IPS DF 19.7 (cell line): ENCODE data around the gene ANKIB1.
A peak's percentile ranks its signal among the peaks of the same experiment; 100 is the strongest.
"Not testable (repeated sequence)": the region's sequence is repeated elsewhere in the genome, so short reads cannot be mapped to it uniquely, and the experiment has no call there.

Source experiments
- DNase-seq: peaks from one replicate; pipeline ENCODE4 v3.0.0-alpha.2; 2013; ENCODE audit warnings: low read depth, low spot score

The ANKIB1 gene

DNA sequence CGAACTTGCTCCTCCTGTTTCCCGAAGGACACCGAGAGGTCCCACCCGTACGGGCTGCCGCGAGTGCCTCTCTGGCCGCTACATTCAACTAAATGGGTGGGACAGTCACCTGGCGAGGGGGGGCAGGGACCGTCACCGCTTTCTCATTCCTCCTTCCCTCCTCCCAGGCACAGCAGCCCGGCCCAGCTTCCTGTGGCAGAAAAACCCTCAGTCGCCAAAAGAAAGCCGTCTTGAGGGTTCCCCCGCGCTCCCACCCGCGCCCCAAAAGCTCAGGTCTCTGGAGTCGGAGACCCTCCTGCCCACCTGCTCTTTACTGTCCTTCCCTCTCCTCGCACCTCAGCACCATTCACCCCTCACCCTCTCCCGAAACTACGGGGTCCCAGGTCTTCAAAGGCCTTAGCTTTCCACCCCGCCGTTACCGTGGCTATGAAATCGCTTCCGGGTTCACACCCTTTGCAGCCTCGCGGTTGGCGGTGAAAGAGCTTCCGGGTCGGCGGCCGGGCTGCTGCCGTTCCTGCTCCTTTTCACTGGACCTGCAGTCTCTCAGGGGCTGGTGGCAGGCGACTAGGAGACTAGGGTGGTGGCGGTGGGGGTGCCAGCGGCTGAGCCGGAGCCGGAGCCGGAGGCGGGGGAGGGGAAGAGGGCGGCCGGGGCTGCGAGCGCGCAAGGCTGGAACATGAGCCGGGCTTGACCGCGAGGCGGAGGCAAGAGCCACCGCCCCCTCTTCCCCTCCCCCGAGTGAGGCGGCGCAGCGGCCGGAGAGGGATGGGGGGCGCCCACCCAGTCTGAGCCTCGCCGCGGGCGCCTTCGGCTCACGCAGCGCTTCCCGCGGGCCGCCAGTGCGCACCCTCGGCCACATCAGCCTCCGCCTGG, at the start of gene ANKIB1, which contains the start of gene KRIT1:
ANKIB1 (plus strand) TSS at position 488 of the 873 bp plus-strand sequence. CDS start 49,005 bp downstream, outside the sequence.
KRIT1 (minus strand) TSS at position 428 of the 873 bp plus-strand sequence. CDS start 3,779 bp downstream, outside the sequence.
- peak; percentile 71 for DNase-seq

- DNase-seq: no peak
Observed at GRCh38 chr7:92200791-92201190, 45.0 kb upstream of the ANKIB1 start.

GRCh38 chr7:92205987-92206386, 39.8 kb upstream of the ANKIB1 start:
- DNase-seq: no peak

- DNase-seq: no peak
Observed at GRCh38 chr7:92206672-92207071, 39.1 kb upstream of the ANKIB1 start.

DNA sequence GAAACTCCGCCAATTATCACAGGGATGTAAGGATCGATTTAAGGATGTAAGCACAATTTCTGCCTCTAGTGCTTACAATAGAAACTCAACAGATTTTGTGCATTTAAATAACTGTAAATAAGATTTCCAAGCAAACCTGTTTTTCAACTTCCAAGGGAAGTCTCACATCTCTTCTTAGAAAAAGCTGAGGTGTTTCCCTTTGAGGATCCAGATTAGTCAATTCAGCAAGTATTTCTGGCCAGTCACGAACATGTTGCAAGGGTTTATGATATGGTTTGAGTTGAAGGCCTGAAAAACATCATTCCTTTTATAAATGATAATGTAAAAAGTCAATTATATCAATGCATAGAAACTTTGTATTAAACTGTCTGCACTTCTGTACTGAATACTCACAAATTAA, 24.0 kb upstream of the ANKIB1 start:
- DNase-seq: no peak

- DNase-seq: no peak
Observed at GRCh38 chr7:92226981-92227380, 18.8 kb upstream of the ANKIB1 start.

DNA sequence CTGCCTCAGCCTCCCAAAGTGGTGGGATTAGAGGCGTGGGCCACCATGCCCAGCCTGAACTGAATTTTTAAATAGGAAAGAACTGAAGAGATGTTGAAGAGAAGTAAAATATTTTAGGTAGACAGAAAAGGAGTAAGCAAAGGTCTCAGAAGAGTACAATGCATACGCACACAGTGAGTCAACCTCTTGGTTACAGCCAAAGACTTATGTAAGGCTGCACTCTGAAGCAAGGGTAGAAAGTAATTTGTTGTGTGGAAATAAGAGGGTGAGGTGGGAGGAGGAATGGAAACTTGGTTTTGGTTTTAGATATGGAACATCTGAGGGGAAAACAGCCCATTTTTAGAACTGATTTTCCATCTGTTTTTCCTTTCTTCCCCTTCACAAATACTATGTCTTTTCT, 17.7 kb upstream of the ANKIB1 start:
- no peak for DNase-seq

- no peak for DNase-seq
Observed at GRCh38 chr7:92228742-92229141, 17.0 kb upstream of the ANKIB1 start.

GRCh38 chr7:92230547-92230946, 15.2 kb upstream of the ANKIB1 start:
- no peak for DNase-seq

DNA sequence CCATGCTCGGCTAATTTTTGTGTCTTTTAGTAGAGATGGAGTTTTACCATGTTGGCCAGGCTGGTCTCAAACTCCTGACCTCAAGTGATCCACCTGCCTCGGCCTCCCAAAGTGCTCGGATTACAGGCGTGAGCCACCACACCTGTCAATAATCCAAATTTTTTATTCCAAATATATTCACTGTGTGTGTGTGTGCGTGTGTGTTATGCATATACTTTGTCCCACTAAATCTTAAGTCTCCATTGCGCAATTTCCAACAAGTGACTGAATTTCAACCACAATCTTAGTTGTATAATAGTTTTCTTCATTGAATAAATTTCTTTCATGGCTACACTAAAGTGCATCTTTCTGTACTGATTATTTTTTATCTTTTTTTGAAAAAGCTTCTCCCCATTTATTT, 2.8 kb upstream of the ANKIB1 start:
- no peak for DNase-seq

DNA sequence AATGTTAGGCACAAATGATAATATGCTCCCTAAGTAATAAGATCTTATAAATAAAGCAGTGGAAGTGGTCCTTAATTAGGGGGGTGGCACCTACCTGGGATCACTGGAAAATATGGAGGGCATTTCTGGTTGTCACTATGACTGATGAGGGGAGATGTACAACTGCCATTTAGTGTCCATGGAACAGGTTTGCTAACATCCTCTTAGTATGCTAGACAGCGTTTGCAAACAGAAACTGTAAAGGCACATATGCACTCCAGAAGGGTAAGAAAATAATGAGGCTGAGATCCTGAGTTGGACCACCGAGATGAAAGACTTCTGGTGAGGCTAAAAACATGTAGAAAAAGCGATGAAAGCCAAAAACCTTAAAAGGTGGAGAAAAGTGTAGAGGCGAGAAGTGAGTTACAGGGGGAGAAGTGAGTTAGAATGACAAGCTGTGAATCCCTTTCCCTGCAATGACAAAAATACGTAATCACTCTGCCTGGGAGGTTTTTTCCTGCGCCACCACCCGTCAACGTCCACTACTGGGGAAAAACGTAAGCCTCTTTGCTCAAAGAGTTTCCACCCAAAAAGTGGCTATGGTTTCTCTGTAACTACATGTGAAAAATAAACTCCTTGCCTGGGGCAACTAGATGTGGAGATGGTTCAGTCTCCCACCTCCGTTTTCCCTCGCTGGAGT, 827 bp upstream of the ANKIB1 start:
- DNase-seq: no peak

- no peak for DNase-seq
Observed at GRCh38 chr7:92246360-92247101, 757 bp downstream of the ANKIB1 start.

GRCh38 chr7:92250603-92251002, 4.8 kb downstream of the ANKIB1 start:
- no peak for DNase-seq

DNA sequence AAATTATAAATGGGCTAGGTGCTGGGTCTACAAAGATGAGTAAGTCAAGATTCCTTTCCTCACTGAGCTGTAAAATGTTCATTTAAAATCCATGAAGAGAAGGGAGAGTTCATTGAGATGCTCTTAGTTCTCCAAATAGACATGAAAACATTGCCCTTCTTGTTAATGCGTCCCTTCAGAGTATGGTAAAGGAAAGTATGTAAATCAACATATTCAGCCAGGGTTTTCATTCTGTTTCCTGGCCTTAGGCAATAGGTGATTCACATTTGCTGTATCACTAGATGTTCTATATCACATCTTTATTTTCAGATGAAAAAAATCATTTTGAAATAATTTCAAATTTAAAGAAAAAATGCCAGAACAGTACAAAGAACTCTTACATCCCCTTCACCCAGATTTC, 5.4 kb downstream of the ANKIB1 start:
- no peak for DNase-seq

- DNase-seq: no peak
Observed at GRCh38 chr7:92253251-92253650, 7.5 kb downstream of the ANKIB1 start.

DNA sequence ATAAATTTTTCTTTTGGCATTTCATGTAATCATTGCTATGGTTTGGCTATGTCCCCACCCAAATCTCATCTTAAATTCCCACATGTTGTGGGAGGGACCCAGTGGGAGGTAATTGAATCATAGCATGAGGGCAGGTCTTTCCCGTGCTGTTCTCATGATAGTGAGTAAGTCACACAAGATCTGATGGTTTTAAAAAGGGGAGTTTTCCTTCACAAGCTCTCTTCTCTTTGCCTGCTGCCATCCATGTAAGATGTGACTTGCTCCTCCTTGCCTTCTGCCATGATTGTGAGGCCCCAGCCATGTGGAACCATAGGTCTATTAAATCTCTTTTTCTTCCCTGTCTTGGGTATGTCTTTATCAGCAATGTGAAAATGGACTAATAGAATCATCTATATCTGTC, 9.0 kb downstream of the ANKIB1 start:
- not testable (repeated sequence) for DNase-seq

DNA sequence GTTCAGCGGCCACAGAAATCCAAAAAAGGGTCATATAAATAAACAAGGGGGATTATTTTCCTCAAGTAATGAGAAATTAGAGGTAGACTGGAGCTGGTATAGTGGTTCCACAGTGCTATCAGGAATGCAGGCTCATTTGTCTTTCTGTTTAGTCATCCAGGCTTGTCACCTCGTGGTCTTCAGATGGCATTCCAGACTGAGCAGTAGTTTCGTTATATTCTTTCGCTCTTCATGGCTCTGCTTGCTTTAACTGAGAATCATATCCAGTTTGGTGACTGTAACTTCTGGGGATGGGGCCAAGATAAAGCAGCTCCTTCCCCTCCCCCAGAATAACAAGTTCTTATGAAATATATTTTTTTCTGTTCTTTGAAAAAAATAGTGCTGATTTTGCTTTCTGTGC, 9.5 kb downstream of the ANKIB1 start:
- no peak for DNase-seq

- no peak for DNase-seq
Observed at GRCh38 chr7:92259062-92259461, 13.3 kb downstream of the ANKIB1 start.

GRCh38 chr7:92259610-92260247, 14.0 kb downstream of the ANKIB1 start:
- no peak for DNase-seq

GRCh38 chr7:92260248-92260781, 14.5 kb downstream of the ANKIB1 start:
- no peak for DNase-seq
